Measurements from ENCODE around the gene COA4. TPM values are rescaled to one million over a fixed set of nuclear protein-coding genes. Genes with fewer than 3 reads are reported as not detected.

The COA4 gene
- total RNA-seq = 39.6 and 60.0 TPM in 2 replicates

DNA sequence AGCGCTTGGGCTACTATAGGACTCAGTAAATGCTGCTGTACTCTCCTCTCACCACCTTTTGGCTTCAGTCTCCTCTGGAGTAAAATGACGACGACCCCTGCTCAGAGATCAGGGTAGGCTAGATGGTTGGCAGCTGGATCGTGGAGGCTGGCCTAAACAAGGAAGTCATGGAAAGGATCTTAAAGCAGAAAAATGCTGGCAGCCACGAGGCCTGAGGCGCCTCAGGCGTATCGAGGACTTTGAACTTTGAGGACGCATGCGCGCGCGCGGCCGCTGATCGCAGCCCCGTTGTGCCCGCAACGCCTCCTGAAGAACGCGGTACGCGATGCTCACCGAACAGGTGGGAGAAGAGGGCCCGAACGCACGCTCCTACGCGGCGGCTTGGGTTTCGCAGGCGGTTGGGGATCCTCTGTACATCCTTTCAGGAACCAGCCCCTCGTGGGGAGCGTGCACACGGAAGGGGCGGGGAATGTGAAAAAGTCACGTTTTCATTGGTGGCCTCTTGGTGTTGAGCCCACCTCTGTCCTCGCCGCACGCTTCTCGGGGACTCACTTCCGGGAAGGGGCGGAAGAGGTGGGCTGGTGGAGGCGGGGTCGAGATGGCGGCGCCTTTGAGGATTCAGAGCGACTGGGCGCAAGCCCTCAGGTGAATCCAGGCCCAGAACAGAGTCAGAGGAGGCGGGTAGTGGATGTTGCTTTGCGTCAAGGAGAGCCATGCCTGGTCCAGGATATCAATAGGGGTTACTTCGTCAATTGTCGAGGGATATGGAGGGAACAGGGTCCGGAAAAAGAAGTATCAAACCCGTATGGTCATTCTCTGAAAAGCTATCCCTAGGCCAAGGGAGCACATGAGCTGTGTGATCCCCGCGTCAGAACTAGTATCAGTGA is at the start of gene COA4, which contains the start of gene PAAF1:
COA4 (minus strand) TSS at position 423 of the 887 bp plus-strand sequence. CDS start 3,468 bp downstream, outside the sequence.
PAAF1 (plus strand) TSS at position 576 of the 887 bp plus-strand sequence; CDS start at position 599, 23 bp downstream.

Other genes with a start within 250 kb of the COA4 start
- 0.16 TPM in 1 of 2 replicates, not detected in the other for gene PLEKHB1, start 230.3 kb downstream of the COA4 start, total RNA-seq
- 167 and 181 TPM in 2 replicates for gene RAB6A, start 115.8 kb downstream of the COA4 start, total RNA-seq
- gene MRPL48, start 89.0 kb downstream of the COA4 start, total RNA-seq = 13.3 and 14.2 TPM in 2 replicates
- 5.2 and 7.1 TPM in 2 replicates for gene PAAF1, start 153 bp upstream of the COA4 start, total RNA-seq
- 0.12 TPM in 1 of 2 replicates, not detected in the other for gene DNAJB13, start 74.2 kb upstream of the COA4 start, total RNA-seq
- gene UCP2, start 106.0 kb upstream of the COA4 start, total RNA-seq = 1.2 and 2.8 TPM in 2 replicates
- 0.16 and 0.36 TPM in 2 replicates for gene UCP3, start 132.2 kb upstream of the COA4 start, total RNA-seq

Measured in hair follicle dermal papilla cell (primary cell).